Spleen (tissue), 7 donors: ENCODE data around the gene CDCA5.

Experiments used
- POLR2A ChIP-seq, 3 donors: fragments of 450-650 bp; IDR thresholded peaks; one replicate each; pipeline ENCODE4 v1.5.1; 2017; ENCODE audit warnings: antibody characterized with exemption in 3 of 3, mild to moderate bottlenecking in 1 of 3
- POLR2AphosphoS5 ChIP-seq, 3 donors: sonication (generic); formaldehyde crosslinking; IDR thresholded peaks; one replicate each; pipeline ENCODE4 v1.5.1; 2017; ENCODE audit warnings: antibody characterized with exemption in 3 of 3
- TF ChIP-seq, protein P1 (sequence below), 11 experiments: fragments of 200-600 bp in 7 of 11; fragments of 450-650 bp in 4 of 11; sonication (generic) in 4 of 11; IDR thresholded peaks in 8 of 11; conservative IDR thresholded peaks in 3 of 11; 1 replicate in 7 of 11; 2 replicates in 4 of 11; pipeline versions ENCODE4 v1.4.0 to v1.8.0; 2016 to 2021; ENCODE audit warnings: antibody characterized with exemption in 11 of 11, inconsistent platforms in 4 of 11, mild to moderate bottlenecking in 1 of 11
- donor health status: DM: no; HTN: no; CAD: no; lungs with moderate emphysema.
- donor health status: DM: no; HTN: no; CAD: no.
- donor health status: DM: no; HTN: no; CAD: no.

- TF ChIP-seq, protein P1, sequence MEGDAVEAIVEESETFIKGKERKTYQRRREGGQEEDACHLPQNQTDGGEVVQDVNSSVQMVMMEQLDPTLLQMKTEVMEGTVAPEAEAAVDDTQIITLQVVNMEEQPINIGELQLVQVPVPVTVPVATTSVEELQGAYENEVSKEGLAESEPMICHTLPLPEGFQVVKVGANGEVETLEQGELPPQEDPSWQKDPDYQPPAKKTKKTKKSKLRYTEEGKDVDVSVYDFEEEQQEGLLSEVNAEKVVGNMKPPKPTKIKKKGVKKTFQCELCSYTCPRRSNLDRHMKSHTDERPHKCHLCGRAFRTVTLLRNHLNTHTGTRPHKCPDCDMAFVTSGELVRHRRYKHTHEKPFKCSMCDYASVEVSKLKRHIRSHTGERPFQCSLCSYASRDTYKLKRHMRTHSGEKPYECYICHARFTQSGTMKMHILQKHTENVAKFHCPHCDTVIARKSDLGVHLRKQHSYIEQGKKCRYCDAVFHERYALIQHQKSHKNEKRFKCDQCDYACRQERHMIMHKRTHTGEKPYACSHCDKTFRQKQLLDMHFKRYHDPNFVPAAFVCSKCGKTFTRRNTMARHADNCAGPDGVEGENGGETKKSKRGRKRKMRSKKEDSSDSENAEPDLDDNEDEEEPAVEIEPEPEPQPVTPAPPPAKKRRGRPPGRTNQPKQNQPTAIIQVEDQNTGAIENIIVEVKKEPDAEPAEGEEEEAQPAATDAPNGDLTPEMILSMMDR (IDR thresholded peaks at IDR 0.05 in 8 of 11, conservative IDR thresholded peaks at IDR 0.05 in 3 of 11), result peak in 5 of 11 experiments; percentile 10 to 42 (median 25)
- no peak for TF ChIP-seq POLR2A (IDR thresholded peaks at IDR 0.05)
- TF ChIP-seq POLR2AphosphoS5 (IDR thresholded peaks at IDR 0.05), result peak; percentile 51 to 65 (median 65)
Measured at GRCh38 chr11:65129649-65130441, 46.0 kb upstream of the CDCA5 start.
